ENCODE results near the gene ZSWIM9.
A peak's percentile ranks its signal among the peaks of the same experiment; 100 is the strongest.

The ZSWIM9 gene

GRCh38 chr19:48169939-48170803 is at the start of gene ZSWIM9, which contains the start of gene LIG1:
ZSWIM9 (plus strand) TSS chr19:48170680; CDS start chr19:48171803, 1,123 bp downstream.
LIG1 (minus strand) TSS chr19:48170344; CDS start chr19:48165566, 4,778 bp downstream.
- peak; percentile 96 for DNase-seq

DNA sequence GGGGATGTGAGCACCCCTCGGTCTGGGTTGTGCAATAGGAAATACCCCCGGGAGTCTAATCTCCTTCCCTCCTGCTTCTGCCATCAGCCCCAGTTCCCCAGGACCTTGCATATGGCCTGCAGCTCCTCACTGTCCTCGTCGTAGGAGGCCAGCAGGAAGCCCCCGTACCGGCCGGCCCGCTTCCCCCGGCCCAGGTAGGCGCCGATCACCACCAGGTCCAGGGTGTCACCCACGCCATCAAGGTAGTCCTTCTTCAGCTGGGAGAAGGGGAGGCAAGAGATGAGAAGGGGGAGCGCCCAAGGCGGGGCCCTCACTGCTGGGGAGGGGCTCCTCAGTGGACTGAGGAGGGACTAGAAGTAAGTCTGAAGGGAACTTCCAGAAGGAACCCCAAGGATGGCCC is 49.4 kb upstream of the ZSWIM9 start:
- no peak for DNase-seq

DNA sequence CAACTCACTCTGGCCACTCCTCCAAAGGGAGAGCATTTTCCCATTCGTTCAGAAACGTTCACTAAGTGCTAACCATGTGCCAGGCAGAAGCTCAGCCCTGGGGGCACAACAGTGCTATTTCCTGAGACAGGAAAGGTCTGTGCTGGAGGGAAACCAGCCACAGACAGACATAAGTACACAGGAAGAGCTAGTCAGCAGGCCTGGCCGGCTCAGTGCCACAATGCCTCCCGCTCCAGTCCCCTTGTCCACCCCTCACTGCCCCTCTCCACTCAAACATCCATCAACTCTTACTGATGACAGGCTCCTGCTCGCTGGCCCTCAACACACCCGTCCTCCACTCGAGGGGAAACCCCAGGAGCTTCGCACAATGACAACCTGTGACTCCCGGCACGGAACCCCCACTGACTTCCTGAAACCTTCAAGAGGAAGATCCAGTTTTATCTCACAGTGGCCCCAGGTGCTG is 48.5 kb upstream of the ZSWIM9 start:
- no peak for DNase-seq

GRCh38 chr19:48122421-48122820 is 48.1 kb upstream of the ZSWIM9 start:
- DNase-seq: no peak

- DNase-seq: no peak
Observed at GRCh38 chr19:48123907-48124651, 46.4 kb upstream of the ZSWIM9 start.

- DNase-seq: no peak
Observed at GRCh38 chr19:48127561-48127960, 42.9 kb upstream of the ZSWIM9 start.

GRCh38 chr19:48133094-48133493 is 37.4 kb upstream of the ZSWIM9 start:
- DNase-seq: no peak

DNA sequence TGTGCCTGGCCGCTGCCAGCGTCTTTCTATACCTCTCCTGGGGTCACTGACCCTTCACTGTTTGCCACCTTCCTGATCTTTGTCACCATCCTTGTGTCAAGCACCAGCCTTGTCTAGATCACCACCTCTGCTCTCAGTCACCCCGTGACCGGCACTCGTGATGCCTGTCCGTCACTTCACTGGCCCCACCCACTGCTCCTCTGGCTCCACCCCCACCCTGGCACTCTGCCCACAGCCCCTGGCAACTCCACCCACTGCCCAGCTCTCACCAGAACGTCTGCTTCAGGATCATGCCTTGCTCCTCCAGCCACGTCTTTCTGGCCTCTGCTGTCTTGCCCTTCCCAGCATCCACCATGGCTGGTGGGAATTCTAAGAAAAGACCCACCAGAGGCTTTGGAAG is 35.1 kb upstream of the ZSWIM9 start:
- DNase-seq: no peak

DNA sequence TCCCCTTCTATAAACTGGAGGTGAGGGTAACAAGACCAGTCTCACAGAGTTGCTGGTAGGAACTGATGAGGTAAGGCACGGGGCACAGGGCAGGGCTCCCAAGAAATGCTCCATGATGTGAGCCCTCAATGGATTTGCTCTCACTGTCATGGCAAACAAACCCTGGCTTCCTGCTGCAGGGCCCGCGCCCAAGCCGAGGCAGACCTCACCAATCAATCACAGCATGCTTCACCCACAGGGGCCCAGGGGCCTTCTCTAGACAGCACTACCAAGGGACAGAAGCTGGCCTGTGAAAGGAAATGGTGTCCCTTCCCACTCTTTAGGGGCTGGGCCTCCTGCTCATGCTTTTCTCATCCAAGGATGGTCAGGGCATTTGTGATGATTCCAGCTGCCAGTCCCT is 33.9 kb upstream of the ZSWIM9 start:
- DNase-seq: no peak

DNA sequence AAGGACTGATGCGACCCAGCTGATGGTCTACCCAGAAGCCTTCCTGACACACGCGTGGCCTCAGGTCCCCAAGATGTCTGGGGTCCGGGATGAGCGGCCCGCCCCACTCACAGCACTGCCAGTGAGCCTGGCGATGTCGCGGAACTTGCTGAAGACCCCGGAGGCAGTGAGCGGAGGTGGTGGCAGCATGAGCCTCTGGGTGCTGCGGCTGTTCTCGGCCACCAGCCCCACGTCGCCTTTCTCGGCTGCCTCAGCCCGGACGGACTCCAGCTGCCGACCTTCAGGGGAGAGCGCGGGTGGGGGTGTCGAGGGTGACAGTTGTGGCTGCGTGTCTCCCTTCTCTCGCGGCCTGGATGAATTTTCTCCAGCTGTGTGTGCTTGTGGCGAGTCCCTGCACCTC is 33.1 kb upstream of the ZSWIM9 start:
- DNase-seq: no peak

DNA sequence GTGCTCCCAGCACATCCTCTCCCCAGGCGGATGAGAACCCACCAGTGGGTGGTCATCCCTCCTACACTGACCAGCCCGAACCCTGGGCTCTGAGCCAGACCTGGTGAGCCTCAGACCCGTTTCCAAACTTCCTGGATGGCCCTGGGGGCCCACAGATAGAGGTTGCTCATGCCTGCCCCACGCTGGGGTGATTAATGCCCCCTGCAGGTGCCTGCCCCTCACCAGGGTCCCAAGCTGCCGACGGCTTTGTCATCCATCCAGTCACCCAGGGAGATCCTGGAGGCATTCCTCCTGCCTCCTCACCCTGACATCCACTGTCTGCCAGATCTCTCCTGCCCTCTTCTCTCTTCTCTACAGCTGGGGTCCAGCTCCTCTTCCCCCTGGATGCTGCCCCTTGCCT is 31.4 kb upstream of the ZSWIM9 start:
- no peak for DNase-seq

DNA sequence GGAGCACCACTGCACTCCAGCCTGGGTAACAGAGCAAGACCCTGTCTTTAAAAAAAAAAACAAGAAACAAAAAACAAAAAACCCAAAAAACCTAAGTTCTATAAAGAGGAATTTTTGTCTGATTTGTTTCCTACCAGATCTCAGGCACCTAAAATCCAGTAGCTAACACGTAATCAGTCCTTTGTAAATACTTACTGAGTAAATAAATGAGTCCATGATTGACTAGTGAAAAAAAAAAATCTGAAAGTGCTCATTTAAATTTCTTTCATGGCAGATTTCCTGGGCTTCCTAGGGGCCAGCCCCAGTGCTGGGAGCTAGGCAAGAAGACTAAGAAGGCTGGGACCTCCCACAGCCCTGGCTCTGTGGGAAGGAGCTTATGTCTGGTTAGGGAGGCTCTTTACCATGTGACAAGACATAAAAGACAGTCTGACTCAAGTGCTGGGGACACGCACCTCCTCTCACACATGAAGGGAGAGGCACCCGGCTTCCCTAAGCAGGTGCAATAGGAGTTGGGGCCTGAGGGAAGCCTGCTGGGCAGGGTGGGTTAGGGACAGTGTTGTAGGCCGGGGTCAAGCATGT is 22.8 kb upstream of the ZSWIM9 start:
- no peak for DNase-seq

DNA sequence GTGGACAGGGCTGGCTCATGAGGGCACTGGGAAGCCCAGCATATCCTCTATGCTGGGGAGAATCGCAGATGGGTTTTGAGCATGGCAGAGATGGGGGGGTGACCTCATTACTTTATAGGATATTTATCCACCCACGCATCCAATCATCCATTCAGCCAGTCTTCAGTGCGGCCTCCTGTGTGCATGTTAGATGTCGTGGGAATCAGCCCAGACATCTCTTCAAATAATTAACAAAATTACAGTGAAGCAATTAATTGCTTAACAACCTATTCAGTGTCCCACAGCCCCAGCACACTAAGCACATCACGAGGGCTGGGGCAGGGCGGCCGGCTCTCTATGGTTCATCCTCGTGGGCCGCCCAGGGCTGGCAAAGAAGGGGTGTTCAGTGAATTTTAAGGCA is 21.9 kb upstream of the ZSWIM9 start:
- DNase-seq: no peak

- DNase-seq: no peak
Observed at GRCh38 chr19:48149430-48149829, 21.1 kb upstream of the ZSWIM9 start.

DNA sequence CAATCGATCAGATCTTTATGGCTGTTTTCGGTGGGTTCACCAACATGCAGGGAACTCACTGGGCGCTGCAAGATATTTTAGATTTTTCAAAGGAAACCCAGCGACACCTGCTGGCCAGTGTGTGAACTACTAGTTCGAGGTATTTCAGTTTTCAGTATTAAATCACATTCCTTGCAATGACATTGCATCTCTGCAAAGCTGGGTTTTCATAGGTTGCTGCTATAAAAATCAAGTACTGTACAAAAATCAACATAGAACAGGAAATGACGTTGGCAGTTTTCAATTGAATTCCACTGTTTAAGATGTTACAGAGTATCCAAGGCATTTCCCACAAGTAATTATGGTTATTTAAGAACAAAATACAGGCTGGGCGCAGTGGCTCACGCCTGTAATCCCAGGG is 17.9 kb upstream of the ZSWIM9 start:
- DNase-seq: peak; percentile 11

- DNase-seq: no peak
Observed at GRCh38 chr19:48154003-48154402, 16.5 kb upstream of the ZSWIM9 start.

DNA sequence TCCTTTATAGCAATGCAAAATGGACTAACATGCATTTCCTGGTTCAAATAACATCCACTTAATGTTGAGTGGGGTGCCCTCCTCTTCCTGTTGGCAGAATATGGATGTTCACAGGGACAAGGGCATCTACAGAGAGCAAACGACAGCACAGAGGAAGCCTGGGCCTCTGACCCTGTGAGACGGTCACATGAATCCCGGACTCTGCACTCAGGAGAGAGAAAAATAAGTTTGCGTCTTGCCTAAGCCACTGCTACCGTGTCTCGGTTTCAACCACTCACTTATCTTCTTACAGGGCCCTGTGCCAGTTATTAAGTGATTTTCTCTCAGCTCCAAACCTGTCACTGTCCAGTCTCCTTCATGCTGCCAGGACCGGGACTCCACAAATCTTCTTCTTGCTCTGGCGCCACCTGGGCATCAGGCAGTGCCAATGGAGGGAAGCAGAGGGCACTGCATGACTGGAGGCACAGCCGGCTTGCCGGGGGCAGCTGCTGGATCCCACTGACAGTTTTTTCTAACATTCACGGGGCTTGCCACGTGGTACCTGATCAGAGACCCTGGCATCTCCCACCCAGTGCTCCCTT is 12.2 kb upstream of the ZSWIM9 start:
- DNase-seq: no peak

DNA sequence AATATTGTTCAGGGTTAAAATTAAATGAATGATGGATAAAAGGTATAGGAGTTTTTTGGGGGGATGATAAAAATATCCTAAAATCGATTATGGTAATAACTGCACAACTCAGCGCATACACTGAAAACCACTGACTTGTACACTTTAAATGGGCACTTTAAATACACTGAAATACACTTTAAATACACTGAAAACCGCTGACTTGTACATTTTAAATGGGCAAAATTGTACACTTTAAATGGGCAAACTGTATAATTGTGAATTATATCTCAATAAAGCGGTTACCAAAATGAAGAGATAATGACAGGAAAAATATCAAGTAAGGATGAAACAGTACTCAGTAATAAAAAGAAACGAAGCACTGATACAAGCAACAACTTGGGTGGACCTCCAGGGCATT is 1.8 kb upstream of the ZSWIM9 start:
- no peak for DNase-seq

DNA sequence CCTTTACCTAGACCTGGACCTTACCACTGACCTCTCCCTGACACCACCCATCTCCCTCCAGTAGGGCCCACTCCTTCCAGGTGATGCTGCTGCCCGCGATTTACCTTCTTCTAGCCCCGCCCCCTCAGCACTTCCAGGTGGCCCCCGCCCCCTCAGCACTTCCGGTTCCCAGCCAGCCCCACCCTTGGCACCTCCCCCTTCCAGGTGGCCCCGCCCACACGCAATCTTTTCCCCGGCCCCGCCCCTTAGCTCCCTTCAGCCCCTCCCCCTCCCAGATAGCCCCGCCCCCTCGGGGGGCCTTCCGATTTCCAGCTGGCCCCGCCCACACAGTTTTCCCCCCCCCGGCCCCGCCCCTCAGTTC is 922 bp upstream of the ZSWIM9 start:
- DNase-seq: peak; percentile 72

- DNase-seq: no peak
Observed at GRCh38 chr19:48170817-48171347, 402 bp downstream of the ZSWIM9 start.

DNA sequence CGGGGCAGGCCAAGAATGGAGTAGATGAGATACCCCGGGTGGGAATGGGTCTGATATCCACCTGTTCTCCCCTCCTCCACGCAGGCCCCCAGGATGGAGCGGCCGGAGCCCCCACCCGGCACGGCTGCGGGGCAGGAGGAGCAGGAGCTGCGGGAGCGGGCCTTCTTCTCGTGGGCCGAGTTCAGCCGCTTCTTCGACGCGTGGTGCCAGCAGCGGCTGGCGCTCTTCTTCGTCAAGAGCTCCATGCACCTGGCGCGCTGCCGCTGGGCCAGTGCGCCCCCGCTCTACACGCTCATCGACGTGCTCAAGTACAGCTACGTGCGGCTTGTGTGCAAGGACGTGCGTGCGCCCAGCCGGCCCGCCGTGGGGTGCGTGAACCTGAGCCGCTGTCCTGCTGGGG is 1.2 kb downstream of the ZSWIM9 start:
- no peak for DNase-seq

- no peak for DNase-seq
Observed at GRCh38 chr19:48174445-48175030, 4.1 kb downstream of the ZSWIM9 start.

DNA sequence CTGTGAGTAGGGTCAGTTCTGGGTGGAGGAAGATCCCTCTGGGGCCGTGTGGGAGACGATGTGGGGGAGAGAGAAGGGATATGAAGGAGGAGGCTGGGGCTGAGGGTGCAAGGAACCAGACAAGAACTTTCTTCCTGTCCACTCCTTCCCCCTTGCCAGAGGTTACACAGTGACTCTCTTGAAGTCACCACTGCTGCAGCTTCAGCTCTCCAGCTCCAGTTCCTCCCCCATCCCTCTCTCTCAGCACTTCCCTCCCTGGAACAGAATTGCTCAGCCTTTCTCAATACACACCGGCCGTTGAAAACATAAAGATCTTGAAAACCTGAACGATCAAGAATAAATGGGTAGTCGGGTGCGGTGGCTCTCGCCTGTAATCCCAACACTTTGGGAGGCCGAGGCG is 5.1 kb downstream of the ZSWIM9 start:
- DNase-seq: no peak

Measured in T1000 (cell line).